GM12874 (cell line): Measurements from ENCODE around the gene UTP25.

Experiments
- CTCF ChIP-seq: IDR thresholded peaks from 2 replicates; pipeline ENCODE4 v1.5.1; 2011; ENCODE audit warnings: low read depth, mild to moderate bottlenecking, control low read depth, low read length, moderate library complexity; ENCODE audit not compliant: insufficient read depth

The UTP25 gene

GRCh38 chr1:209835782-209836298 is 8.1 kb downstream of the UTP25 start:
- no peak for TF ChIP-seq CTCF

- no peak for TF ChIP-seq CTCF
These were observed 9.9 kb downstream of the UTP25 start for GRCh38 chr1:209837671-209838070.

GRCh38 chr1:209838537-209838936 is 10.8 kb downstream of the UTP25 start:
- no peak for TF ChIP-seq CTCF

- TF ChIP-seq CTCF = no peak
These were observed 12.2 kb downstream of the UTP25 start for GRCh38 chr1:209839875-209840546.

- TF ChIP-seq CTCF = no peak
These were observed 12.8 kb downstream of the UTP25 start for GRCh38 chr1:209840611-209841010.

GRCh38 chr1:209844695-209845407 is 17.1 kb downstream of the UTP25 start:
- TF ChIP-seq CTCF = no peak

- TF ChIP-seq CTCF = no peak
These were observed 17.6 kb downstream of the UTP25 start for GRCh38 chr1:209845408-209845725.
